GM19023 (cell line): ENCODE data around the gene EXD3.

Experiments
- ATAC-seq: cut with Tn5 transposase; IDR thresholded peaks from one replicate; pipeline ENCODE4 v1.9.1; 2021; ENCODE audit warnings: mild to moderate bottlenecking, moderate library complexity; ENCODE audit not compliant: unreplicated experiment

The EXD3 gene

DNA sequence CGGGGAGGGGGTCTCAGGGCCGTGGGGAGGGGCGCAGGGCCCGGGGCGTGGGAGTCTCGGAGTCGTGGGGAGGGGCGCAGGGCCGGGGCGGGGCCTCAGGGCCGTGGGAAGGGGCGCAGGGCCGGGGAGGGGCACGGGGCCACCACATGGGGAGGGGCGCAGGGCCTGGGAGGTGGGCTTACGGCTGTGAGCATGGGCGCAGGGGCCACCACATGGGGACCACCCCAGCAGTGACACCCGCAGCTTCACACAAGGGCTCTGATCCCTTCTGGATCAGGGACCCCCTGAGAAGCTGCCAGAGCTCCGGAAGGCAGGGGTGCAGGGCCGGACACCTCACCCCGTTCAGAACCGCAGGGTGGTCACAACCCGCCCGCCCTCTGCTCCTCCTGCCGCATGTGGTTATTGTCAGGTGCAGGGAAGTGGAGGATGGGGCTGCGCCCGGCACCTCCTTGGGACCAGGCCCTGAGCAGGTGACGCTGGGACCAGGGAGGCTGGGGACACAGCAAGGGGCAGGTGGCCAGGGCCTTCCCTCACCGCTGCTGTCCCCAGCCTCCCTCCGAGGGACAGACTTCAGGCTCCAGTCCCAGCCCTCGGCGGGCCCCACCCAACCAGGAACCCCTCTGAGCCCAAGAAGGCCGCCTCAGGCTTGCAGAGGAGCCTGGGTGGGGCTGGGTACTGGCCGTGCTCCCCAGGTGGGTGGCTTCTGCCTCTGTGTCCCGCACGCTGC is 53.7 kb downstream of the EXD3 start:
- ATAC-seq: no peak

DNA sequence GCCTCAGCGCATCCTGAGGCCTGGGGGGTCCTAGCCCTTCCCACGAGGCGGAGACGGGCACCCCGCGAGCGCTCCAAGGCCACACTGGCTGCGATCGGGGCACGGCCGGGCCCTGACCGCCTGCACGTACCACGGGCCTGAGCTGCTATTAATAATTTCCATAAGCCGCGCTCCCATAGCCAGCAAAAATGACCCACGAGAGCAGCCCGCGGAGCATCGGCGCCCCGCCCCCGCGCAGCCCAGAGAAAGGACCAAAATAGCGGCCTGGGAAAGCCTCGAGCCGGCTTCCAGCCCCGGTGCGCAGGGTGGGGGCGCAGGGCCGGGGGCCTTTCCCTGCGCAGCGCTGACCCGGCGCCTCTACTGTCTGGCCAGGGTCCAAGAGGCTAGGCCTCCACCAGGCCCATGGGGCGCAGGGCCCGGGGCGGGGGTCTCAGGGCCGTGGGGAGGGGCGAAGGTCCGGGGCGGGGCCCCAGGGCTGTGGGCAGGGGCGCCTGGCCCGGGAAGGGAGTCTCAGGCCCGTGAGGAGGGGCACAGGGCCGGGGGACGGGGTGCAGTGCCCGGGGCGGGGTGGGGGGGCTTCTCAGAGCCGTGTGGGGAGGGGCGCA is 54.4 kb downstream of the EXD3 start:
- no peak for ATAC-seq

DNA sequence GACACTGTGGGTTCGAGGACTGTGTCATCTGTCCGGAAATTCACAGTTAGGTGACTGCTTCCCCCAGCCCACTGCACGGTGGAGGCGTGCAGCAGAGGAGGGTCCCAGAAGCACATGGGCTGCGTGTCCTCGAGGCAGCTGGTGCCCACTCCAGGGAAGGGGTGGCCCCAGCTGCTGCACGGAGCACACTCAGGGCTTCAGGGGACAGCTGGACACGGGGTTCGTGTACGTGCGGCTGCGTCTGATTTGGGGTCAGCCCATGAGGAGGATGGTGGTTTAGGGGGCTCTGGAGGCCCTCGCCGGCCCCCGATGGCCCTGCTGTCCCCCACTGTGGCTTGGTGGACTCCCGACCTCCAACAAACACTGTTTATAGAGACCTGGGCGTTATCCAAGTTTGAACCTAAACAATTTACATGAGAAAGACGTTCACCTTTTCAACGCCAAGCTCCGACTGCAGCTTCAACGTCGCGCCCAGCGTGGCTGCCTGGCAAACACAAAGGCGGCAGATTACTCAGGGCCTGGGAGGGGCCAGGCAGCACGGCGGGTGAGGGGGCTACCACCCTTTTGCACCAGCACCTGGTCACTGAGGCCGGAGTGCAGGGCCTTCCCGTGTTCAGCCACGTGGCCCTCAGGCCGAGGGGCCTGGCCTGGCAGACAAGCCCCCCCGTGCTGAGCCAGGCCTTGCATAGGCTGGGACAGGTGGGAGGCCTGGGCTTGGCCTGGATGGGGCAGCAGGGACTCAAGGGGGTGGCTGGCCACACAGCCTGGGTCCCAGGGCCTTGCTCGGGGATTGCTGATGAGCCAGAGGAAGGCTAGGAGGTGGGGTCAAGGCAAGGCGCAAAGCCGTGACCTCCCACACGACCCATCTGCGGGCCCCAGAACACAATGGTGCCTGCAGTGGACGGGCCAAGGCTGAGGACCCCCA is 55.2 kb downstream of the EXD3 start:
- no peak for ATAC-seq

DNA sequence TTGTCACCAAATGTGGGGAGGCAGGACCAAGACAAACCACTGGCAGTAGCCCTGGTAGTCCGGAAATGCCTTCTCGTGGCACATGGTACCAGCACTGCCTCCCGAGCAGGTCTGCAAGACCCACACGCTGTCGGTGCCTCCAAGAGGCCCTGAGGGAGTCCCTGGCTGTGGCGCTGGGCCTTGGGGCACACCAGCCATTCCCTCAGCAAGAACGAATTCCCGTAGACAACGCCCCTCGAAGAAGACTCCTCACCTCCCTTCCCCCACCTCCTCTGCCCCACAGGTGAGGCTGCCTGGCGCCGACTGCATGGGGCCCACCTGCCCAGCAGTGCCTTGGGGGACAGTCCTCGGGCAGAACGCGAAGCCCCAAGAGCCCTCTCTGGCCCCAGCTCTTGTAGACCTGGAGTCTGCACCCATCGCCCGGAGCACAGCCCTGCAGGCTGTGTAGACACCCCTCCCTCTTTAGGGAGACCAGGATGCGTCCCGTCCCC is 56.0 kb downstream of the EXD3 start:
- no peak for ATAC-seq

DNA sequence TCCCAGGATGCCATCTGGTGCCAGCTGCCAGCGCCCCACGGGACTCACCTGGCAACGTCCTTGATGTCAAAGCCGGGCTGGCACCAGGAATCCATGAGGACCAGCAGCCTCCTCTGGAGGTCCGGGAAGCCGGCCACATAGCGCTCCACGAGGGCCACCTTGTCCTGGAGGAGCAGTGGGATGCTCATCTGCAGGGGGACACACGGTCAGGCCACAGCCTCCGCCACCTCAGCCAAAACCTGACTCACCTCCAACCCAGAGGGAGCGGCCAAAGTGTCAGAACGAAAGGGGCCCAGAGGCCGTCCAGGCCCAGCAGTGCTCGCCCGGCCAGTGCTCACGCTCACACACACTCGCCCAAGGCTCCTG is 56.5 kb downstream of the EXD3 start:
- ATAC-seq: no peak

DNA sequence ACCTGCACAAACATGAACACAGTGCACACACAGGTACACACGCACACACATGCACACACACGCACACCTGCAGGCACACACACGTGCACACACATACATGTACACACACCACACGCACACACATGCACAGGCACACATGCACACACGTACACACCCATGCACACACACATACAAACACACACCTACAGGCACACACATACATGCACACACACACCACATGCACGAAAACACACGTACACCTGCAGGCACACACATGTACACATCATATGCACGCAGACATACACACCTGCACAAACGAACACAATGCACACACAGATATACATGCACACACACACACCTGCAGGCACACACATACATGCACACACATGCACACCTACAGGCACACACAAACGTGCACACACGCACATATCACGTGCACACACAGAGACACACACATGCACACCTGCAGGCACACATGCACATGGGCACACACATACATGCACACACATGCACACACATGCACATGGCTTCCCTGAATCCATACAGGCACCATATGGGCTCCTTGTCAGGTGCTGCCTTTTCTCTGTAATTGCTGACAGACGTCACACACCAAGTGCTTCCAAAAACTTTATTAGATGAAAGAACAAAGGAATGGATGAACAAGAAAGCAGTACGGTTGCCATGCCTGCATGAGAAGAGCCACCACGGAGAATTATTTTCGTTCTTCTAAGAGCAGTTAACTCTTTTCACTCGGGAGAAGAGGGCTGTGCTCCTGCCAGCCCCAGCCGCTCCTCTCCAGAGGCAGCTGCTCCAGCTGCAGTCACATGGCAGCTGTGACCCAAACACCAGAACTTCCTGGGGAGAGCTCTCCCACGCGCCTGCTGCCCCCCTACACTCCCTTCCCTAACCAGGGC is 57.2 kb downstream of the EXD3 start:
- no peak for ATAC-seq

DNA sequence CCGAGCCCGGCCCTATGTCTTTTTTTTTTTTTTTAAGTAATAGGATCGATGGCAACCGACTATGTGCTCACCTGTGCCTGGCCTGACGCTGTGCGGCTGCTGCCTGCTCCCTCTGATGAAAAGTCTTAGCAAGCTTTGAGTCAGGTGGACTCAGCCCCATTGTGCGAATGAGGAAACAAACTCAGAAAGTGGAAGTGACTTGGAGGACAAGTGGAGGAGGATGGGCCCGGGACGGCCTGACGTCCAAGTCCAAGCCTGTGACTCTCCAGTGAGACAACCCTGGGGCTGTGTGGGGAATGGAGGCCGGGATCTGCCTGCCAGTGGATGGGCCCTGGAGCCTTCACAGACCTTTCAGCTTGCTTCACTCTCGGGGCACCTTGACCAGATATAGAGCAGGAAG is 57.9 kb downstream of the EXD3 start:
- ATAC-seq: no peak

DNA sequence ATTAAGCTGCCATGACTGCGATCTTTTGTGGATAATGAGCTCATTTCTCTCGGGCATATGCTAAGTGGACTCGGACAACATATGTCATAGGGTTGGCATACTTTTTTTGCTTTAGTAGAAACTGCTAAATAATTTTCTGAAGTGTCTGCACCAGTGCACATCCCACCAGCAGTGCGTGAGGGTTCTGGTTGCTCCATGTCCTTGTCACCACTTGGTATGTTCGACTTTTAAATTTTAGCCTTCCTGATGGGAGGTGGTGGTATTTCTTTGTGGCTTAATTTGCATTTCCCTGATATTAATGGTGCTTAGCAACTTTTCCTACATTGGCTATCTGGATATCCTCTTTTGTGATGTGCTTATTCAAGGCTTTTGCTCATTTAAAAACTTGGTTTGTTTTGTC is 63.1 kb downstream of the EXD3 start:
- ATAC-seq: no peak

DNA sequence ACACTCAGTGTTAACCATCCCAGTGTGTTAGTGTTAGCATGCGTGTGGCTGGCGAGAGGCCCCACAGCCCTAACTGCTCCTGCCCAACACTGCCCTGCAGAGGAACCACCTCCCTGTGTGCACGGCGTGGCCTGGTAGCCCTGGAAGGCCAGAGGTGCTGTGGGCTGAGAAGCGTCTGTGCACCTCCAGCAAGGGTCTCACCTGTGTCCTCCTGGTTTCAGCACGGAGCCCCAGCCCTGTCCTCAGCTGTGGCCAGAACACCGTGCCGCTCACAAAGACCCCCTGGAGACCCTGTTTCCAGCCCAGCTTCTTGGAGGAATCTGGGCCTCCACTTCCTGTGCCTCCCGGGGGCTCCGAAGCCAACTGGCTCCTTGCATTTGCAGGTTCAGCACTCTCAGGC is 64.8 kb downstream of the EXD3 start:
- ATAC-seq: no peak

DNA sequence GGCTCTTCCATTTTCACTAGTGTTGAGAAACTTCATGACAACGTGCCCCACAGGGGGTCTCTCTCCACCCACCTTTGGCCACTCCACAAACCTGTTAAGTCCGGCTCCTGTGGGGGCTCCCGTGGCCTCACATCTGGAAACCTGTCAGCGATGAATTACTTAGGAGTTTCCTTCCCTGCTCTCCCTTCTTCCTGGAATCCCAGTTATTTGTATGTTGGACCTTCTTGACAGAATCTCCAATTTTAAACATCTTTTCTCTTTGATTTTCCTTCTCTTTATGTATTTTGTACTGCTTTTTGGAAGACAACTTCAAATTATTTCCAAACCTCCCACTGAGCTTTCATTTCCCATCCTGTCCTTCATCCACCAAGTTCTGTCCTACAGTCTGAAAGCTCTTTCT is 65.8 kb downstream of the EXD3 start:
- ATAC-seq: no peak

DNA sequence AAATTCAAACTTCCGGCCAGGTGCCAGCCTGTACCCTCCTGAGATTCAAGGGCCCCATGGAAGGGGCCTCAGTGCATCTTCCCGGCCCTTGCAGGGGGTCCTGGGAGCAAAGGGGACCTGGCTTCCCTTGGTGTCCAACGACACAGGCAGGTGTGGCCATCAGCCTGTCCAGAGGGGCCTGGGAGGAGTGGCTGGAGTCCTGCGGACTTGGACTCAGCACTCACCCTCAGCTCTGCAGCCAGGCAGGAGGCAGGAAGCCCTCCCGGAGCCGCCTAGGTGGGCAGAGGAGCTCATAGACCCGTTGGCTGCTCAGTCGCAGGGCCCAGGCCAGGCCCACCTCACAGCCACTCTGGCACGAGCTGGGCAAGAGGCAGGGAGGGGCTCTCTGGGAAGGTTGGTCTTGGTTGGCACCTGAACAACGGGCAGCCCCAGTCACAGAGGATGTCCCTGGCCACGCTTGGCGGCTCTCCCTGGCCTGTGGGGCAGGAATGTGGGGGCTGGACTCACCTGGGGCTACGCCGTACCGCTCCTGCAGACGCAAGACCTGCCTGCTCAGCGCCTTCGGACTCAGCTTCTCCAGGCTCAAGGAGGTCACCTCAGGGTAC is 67.1 kb downstream of the EXD3 start:
- ATAC-seq: no peak

DNA sequence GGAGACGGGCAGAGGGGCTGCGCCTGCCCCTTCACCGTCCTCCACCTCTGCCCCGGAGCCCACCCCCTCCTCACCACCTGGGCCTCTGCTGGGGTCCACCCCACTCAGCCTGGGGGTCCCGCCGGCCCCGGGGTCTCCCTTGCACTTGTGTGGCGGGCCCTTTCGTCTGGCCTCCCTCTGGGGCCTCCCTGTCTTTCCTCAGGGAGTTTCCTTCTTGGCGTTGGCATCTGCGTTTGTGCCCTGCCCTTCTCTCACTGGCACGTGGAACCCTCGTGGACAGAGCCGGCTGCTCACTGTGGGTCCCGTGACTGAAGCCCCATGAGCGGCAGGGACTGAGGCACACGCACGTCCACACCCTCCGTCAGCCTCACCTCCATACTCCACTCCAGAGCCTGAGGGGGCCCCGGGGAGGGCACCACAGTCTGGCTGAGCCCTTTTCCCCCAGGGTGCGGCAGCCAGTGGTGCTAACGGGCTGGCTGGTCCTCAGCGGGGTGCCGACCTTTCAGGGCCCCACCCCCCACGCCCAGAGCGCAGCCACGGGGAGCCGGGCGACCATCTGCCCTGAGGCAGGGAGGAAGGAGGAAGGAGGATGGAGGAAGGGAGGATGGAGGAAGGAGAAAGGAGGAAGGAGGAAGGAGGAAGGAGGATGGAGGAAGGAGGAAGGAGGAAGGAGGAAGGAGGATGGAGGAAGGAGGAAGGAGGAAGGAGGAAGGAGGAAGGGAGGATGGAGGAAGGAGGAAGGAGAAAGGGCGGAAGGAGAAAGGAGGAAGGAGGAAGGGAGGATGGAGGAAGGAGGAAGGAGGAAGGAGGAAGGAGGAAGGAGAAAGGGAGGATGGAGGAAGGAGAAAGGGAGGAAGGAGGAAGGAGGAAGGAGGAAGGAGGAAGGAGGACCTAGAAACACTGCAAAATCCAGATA is 67.9 kb downstream of the EXD3 start:
- no peak for ATAC-seq

DNA sequence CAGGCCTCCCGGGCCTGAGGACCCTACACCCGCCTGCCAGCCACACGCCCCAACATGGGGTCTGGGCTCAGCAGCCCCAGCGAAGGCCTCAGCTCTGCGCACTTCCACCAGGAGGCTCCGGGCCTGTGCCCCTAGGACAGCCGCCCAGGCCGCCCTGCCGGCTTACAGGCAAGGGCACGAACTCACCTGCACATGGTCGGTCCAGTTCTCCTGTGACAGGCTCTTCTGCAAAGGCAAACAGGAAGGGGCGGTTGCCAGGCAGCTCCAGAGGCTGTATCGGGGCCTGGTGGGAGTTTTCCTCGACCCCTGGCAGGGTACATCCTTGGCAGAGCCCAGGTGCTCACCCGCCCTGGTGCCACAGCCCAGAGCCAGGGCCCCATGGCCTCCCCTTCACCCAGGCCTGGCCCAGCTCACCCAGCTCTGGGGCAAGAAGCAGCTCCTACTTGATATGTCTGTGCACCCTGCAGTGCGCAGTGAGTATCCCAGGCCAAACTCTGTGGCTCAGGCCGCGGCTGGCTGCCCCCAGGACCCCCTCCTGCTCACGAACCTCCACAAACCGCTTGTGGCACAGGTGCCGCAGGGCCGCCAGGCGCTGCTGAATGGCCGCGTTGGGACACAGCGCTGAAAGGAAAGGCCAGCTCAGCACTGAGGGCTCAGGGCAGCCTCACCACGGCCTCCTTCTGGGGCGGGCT is 68.7 kb downstream of the EXD3 start:
- ATAC-seq: no peak

DNA sequence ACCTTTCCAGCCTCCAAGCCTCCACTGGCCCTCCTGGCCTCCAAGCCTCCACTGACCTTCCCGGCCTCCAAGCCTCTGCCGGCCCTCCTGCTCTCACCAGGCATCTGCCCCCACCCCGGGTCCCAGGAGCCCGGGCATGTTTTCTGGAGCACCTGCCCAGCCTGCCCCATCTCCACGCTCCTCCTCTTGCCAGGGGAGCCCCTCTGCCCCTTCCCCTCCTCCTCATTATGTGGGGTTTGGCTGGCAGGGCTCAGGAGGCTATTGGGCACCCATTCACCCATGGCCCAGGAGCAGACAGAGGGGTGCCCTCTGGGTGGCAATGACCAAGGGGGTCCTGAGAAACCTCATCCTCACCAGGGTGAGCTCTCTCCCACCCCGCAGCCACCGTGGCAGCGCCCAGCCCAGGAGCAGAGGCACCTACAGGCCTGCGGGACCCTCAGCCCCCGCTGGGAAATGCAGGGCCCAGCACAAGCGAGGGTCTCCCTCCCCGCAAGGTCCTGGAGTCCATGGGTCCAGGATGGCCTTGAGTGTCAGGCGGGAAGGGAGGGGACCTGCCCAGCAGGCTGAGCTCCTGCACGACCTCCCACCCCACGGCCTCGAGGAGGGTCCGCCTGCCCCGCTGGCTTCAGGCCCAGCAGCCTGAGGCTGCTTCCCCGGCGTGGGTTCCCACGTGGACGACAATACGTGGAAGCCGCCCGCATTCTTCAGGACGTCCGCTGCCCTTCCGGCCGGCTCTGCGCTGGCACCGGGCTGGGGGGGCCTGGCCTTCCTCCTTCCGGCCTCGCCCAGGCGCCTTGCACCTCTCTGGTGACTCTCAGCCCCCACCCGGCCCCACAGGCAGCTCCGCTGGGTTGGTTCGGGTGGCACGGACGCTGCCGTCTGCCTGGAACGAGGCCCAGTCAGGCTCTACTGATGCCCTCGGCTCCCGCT is 69.5 kb downstream of the EXD3 start:
- ATAC-seq: no peak

DNA sequence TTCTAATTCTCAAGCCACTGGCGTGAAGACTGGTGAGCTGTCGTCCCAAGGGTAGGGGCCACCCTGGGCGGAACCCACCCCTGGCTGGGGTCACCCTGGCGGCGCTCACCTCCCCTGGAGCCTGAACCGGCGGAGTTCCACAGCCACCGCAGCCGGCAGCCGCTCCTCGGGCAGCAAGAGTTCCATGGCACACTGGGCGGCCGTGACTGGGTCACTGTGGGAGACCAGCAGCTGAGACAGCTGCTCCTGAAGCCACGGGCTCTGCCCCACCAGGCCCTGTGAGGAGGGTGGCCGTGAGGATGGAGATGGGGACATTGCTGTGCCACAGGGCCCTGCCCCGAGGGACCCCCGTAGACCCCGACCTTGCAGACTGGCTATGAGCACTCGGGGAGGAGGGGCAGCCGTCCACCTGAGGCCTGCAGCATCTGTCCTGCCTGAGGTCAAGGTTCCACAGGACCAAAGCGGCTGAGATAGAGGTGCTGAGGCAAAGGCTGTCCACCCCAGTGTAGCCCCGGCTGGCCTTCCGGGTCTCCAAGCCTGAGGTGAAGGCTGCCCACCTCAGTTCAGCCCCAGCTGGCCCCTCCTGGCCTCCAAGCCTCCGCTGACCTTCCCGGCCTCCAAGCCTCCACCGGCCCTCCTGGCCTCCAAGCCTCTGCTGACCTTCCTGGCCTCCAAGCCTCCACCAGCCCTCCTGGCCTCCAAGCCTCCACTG is 70.3 kb downstream of the EXD3 start:
- ATAC-seq: no peak

DNA sequence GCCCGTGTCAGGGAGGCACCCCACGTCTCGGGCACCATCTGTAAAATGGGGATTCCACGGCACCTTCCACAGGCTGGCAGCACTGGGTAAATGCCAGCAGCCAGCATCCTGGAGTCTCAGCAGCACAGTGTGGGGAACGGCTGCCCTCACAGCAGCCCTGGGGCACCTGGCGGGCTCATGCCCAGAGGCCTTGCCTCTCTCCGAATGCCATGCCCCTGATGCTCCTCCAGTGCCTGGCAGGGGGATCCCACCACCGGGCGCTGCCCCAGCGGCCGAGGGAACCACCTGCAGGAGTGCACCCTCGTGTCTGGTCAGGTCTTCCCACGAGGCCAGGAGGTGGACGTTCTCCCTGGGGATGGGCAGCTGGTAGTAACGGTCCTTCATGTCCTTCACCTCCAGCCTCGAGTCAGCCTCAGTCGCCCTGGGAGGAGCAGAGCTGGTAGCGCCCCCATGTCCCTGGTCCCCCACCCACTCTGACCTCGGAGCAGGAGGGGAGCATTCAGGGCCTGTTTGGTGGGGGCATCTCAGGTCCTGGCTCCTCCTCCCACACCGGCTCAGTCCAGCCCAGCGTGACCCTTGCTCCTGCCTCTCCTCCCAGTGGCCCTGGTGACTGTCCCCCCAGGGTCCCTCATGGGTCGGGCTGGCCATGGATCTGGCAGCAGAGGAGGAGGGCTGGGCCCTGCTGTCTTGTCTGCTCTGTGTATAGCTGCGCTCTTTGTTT is 71.0 kb downstream of the EXD3 start:
- ATAC-seq: no peak
